Measurements from ENCODE around the gene GRXCR2. TPM values are rescaled to one million over a fixed set of nuclear protein-coding genes. Genes with fewer than 3 reads are reported as not detected.
A peak's percentile ranks its signal among the peaks of the same experiment; 100 is the strongest.

Gene GRXCR2
- polyA plus RNA-seq, 1 donor (not counting 4 experiments of a cell fraction or from before 2014, with no cell fraction given) = 0.03 TPM

DNA sequence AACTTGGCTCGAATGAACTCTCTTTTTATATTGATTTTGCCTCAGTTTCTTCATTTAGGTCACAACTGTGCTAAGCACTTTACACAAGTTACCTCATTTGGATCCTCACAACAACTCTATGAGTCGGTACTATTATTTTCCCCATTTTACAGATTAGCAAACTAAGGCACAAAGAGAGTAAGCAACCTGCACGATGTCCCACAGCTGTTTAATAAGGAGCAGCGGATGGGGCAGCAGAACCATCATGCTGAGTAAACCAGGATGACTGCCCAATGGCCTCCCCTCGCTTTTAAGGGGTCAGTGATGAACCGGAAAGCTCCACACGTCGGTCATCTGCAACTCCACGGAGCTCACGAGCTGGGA, 38.3 kb downstream of the GRXCR2 start:
- TF ChIP-seq EZH2 (IDR thresholded peaks at IDR 0.05; ENCODE audit: low read length) = no peak
- TF ChIP-seq CTCF (optimal IDR thresholded peaks at IDR 0.05 in 1 of 3, IDR thresholded peaks at IDR 0.05 in 1 of 3, conservative IDR thresholded peaks at IDR 0.05 in 1 of 3; ENCODE audit: extremely low read depth in 1 of 3, insufficient read depth in 2 of 3, low read length in 3 of 3) = no peak
- peaks cover 6% of the 10 kb centered on the region for H3K4me1 ChIP-seq (ENCODE audit: control insufficient read depth, extremely low read depth, insufficient read depth, low read length)
- H3K9me1 ChIP-seq (ENCODE audit: control insufficient read depth, extremely low read depth, insufficient read depth, low read length) = no peaks in the 10 kb centered on the region
- H2AFZ ChIP-seq (ENCODE audit: control insufficient read depth, low read length) = peak overlapping the region; percentile 97
- peak overlapping the region; percentile 68 for H3K9ac ChIP-seq (ENCODE audit: control insufficient read depth, extremely low read depth, insufficient read depth, low read length)
- H3K4me3 ChIP-seq (ENCODE audit: control insufficient read depth in 2 of 3, extremely low read depth in 1 of 3, insufficient read depth in 2 of 3, low read depth in 1 of 3, low read length in 3 of 3) = peak overlapping the region; percentile 60 to 77 (median 76)
- H3K27ac ChIP-seq (ENCODE audit: control insufficient read depth, insufficient read depth, low read length) = no peak overlapping the region
- no peaks in the 10 kb centered on the region for H4K20me1 ChIP-seq (ENCODE audit: control insufficient read depth, extremely low read depth, insufficient read depth, low read length)
- no peaks in the 10 kb centered on the region for H3K79me2 ChIP-seq (ENCODE audit: control insufficient read depth, insufficient read depth, low read length)
- no peaks in the 10 kb centered on the region for H3K27me3 ChIP-seq (ENCODE audit: control insufficient read depth, extremely low read depth, insufficient read depth, low read length)
- DNase-seq (ENCODE audit: low read depth, low spot score) = no peak
- H3K36me3 ChIP-seq (ENCODE audit: control insufficient read depth in 2 of 2, extremely low read depth in 1 of 2, insufficient read depth in 2 of 2, low read length in 2 of 2) = no peaks in the 10 kb centered on the region
- dilution Hi-C loops (cut with MboI; ENCODE audit: extremely low pct_ligation_motif_present, low sequenced_read_pairs) = no loop called here
- no peaks in the 10 kb centered on the region for H3K9me3 ChIP-seq (ENCODE audit: control insufficient read depth, low read depth, low read length)
- H3K4me2 ChIP-seq (ENCODE audit: control insufficient read depth, extremely low read depth, insufficient read depth, low read depth, low read length) = peak overlapping the region; percentile 96
- no peak for FAIRE-seq

GRCh38 chr5:145833631-145834200, 39.1 kb downstream of the GRXCR2 start:
- H3K79me2 ChIP-seq (ENCODE audit: control insufficient read depth, insufficient read depth, low read length) = no peaks in the 10 kb centered on the region
- no peaks in the 10 kb centered on the region for H4K20me1 ChIP-seq (ENCODE audit: control insufficient read depth, extremely low read depth, insufficient read depth, low read length)
- H3K27me3 ChIP-seq (ENCODE audit: control insufficient read depth, extremely low read depth, insufficient read depth, low read length) = no peaks in the 10 kb centered on the region
- no peaks in the 10 kb centered on the region for H3K9me3 ChIP-seq (ENCODE audit: control insufficient read depth, low read depth, low read length)
- no peak for FAIRE-seq
- no peak overlapping the region for H3K9ac ChIP-seq (ENCODE audit: control insufficient read depth, extremely low read depth, insufficient read depth, low read length)
- no peak for TF ChIP-seq EZH2 (IDR thresholded peaks at IDR 0.05; ENCODE audit: low read length)
- no peak for TF ChIP-seq CTCF (optimal IDR thresholded peaks at IDR 0.05 in 1 of 3, IDR thresholded peaks at IDR 0.05 in 1 of 3, conservative IDR thresholded peaks at IDR 0.05 in 1 of 3; ENCODE audit: extremely low read depth in 1 of 3, insufficient read depth in 2 of 3, low read length in 3 of 3)
- peaks cover 6% of the 10 kb centered on the region for H3K4me1 ChIP-seq (ENCODE audit: control insufficient read depth, extremely low read depth, insufficient read depth, low read length)
- H3K36me3 ChIP-seq (ENCODE audit: control insufficient read depth in 2 of 2, extremely low read depth in 1 of 2, insufficient read depth in 2 of 2, low read length in 2 of 2) = no peaks in the 10 kb centered on the region
- no peak overlapping the region for H3K27ac ChIP-seq (ENCODE audit: control insufficient read depth, insufficient read depth, low read length)
- no peak overlapping the region for H3K4me3 ChIP-seq (ENCODE audit: control insufficient read depth in 2 of 3, extremely low read depth in 1 of 3, insufficient read depth in 2 of 3, low read depth in 1 of 3, low read length in 3 of 3)
- H2AFZ ChIP-seq (ENCODE audit: control insufficient read depth, low read length) = no peak overlapping the region
- dilution Hi-C loops (cut with MboI; ENCODE audit: extremely low pct_ligation_motif_present, low sequenced_read_pairs) = no loop called here
- DNase-seq (ENCODE audit: low read depth, low spot score) = no peak
- H3K9me1 ChIP-seq (ENCODE audit: control insufficient read depth, extremely low read depth, insufficient read depth, low read length) = no peaks in the 10 kb centered on the region
- H3K4me2 ChIP-seq (ENCODE audit: control insufficient read depth, extremely low read depth, insufficient read depth, low read depth, low read length) = no peak overlapping the region
